Vagina (tissue), 2 donors: ENCODE measurements around the gene RAB29. TPM values are rescaled to one million over a fixed set of nuclear protein-coding genes. Genes with fewer than 3 reads are reported as not detected.

Source experiments
- DNase-seq, 2 donors: peaks; one replicate each; pipeline ENCODE4 v3.0.0-alpha.2; 2017; ENCODE audit errors: extremely low spot score in 2 of 2
- H3K27ac ChIP-seq: fragments of 200-600 bp; sonication (generic); one replicate; pipeline ENCODE4 v1.5.1; 2019
- H3K27me3 ChIP-seq: fragments of 200-600 bp; sonication (generic); one replicate; pipeline ENCODE4 v1.5.1; 2019
- H3K36me3 ChIP-seq, 2 donors: fragments of 200-600 bp; sonication (generic); one replicate each; pipeline ENCODE4 v1.5.1; 2017 to 2019
- H3K4me1 ChIP-seq: fragments of 200-600 bp; sonication (generic); one replicate; pipeline ENCODE4 v1.5.1; 2019
- H3K4me3 ChIP-seq, 2 donors: fragments of 200-600 bp; sonication (generic); 1 replicate in 1 of 2; 2 replicates in 1 of 2; pipeline ENCODE4 v1.5.1; 2016 to 2019
- H3K9me3 ChIP-seq: fragments of 200-600 bp; sonication (generic); one replicate; pipeline ENCODE4 v1.5.1; 2019
- POLR2A ChIP-seq, 2 donors: fragments of 450-650 bp; IDR thresholded peaks; one replicate each; pipeline ENCODE4 v1.6.1; 2017; ENCODE audit warnings: antibody characterized with exemption in 2 of 2, mild to moderate bottlenecking in 2 of 2, moderate library complexity in 2 of 2
- POLR2AphosphoS5 ChIP-seq, 2 donors: sonication (generic); formaldehyde crosslinking; IDR thresholded peaks; one replicate each; pipeline ENCODE4 v1.9.0; 2017; ENCODE audit warnings: antibody characterized with exemption in 2 of 2, mild to moderate bottlenecking in 2 of 2, low read depth in 1 of 2; ENCODE audit not compliant: insufficient read depth in 1 of 2
- intact Hi-C: fragments of 100-400 bp; cut with DNase I; formaldehyde crosslinking; loops from one replicate; pipeline ENCODE4 v1.15.1; 2023
- total RNA-seq: library from RNA; depleted of rRNA; stranded (reverse); fragments of >200 nt; gene quantifications from one replicate; pipeline ENCODE4 v1.2.3, GENCODE V29; 2016
- TF ChIP-seq, protein P1 (sequence below), 3 experiments: fragments of 450-650 bp in 2 of 3; fragments of 200-600 bp in 1 of 3; sonication (generic) in 1 of 3; IDR thresholded peaks; one replicate each; pipeline ENCODE4 v1.5.1; 2017 to 2019; ENCODE audit warnings: antibody characterized with exemption in 3 of 3, mild to moderate bottlenecking in 2 of 3, moderate library complexity in 2 of 3

RAB29 gene
- total RNA-seq, 1 donor from 2014 or later, result 7.9 TPM

DNA sequence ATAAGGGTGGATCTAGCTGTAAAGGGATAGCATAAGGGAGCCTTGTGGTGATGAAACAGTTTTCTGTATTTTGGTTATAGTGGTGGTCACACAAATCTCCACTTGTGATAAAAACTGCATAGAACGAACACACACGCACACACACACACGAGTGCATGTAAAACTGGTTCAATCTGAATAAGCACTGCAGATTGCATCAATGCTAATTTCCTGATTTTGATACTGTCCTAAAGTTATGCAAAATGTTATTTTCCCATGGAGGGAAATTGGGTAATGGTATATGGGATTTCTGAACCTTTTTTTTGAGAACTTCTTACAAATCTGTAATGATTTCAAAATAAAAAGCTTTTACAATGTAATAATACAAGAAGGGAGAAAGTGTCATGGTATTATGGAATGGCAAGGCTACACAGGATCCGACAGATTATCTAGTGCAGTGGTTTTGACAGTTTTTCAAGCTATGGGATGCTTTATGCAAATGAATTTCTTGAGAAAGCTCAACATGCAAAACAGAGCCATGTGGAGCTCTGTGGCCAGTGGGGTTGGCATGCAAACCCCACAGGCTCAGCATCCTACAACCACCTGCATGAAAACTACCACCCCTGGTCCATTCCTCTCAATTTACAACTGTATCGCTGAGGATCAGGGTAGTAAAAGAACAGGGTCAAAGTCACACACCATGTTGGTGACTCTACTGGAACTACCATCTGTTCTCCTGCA, 18.9 kb upstream of the RAB29 start:
- Histone ChIP-seq H3K27ac (no peak overlapping the region), H3K9me3 (no peaks in the 10 kb centered on the region), H3K36me3 (peaks cover 0 to 62% of the 10 kb centered on the region in 2 donors), H3K4me3 (no peak overlapping the region), H3K27me3 (no peaks in the 10 kb centered on the region), H3K4me1 (no peaks in the 10 kb centered on the region)
- no peak for DNase-seq
- TF ChIP-seq POLR2AphosphoS5 (IDR thresholded peaks at IDR 0.05; ENCODE audit: insufficient read depth in 1 of 2, low read depth in 1 of 2) (no peak), POLR2A (IDR thresholded peaks at IDR 0.05) (no peak)
- TF ChIP-seq, protein P1, sequence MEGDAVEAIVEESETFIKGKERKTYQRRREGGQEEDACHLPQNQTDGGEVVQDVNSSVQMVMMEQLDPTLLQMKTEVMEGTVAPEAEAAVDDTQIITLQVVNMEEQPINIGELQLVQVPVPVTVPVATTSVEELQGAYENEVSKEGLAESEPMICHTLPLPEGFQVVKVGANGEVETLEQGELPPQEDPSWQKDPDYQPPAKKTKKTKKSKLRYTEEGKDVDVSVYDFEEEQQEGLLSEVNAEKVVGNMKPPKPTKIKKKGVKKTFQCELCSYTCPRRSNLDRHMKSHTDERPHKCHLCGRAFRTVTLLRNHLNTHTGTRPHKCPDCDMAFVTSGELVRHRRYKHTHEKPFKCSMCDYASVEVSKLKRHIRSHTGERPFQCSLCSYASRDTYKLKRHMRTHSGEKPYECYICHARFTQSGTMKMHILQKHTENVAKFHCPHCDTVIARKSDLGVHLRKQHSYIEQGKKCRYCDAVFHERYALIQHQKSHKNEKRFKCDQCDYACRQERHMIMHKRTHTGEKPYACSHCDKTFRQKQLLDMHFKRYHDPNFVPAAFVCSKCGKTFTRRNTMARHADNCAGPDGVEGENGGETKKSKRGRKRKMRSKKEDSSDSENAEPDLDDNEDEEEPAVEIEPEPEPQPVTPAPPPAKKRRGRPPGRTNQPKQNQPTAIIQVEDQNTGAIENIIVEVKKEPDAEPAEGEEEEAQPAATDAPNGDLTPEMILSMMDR (IDR thresholded peaks at IDR 0.05), result no peak
- intact Hi-C loops, result loop anchor here (10.0 kb wide), 2 partner anchors 181 to 311 kb away; no protein-coding TSS in a partner anchor

GRCh38 chr1:205792961-205793673, 17.8 kb upstream of the RAB29 start:
- no peaks in the 10 kb centered on the region for H3K27me3 ChIP-seq
- no peaks in the 10 kb centered on the region for H3K9me3 ChIP-seq
- no peak overlapping the region for H3K4me3 ChIP-seq
- H3K27ac ChIP-seq, result no peak overlapping the region
- DNase-seq, result no peak
- H3K36me3 ChIP-seq, result peaks cover 0 to 51% of the 10 kb centered on the region in 2 donors
- H3K4me1 ChIP-seq, result no peaks in the 10 kb centered on the region
- intact Hi-C loops, result loop anchor here (10.0 kb wide), 2 partner anchors 182 to 312 kb away; no protein-coding TSS in a partner anchor
- TF ChIP-seq POLR2AphosphoS5 (IDR thresholded peaks at IDR 0.05; ENCODE audit: insufficient read depth in 1 of 2, low read depth in 1 of 2) (no peak), POLR2A (IDR thresholded peaks at IDR 0.05) (no peak)
- TF ChIP-seq, protein P1 (IDR thresholded peaks at IDR 0.05), result no peak

- DNase-seq, result no peak
- H3K27me3 ChIP-seq, result no peaks in the 10 kb centered on the region
- H3K4me1 ChIP-seq, result no peaks in the 10 kb centered on the region
- intact Hi-C loops, result loop anchor here (10.0 kb wide), 2 partner anchors 182 to 312 kb away; no protein-coding TSS in a partner anchor
- no peak overlapping the region for H3K4me3 ChIP-seq
- peaks cover 0 to 45% of the 10 kb centered on the region in 2 donors for H3K36me3 ChIP-seq
- H3K27ac ChIP-seq, result no peak overlapping the region
- H3K9me3 ChIP-seq, result no peaks in the 10 kb centered on the region
- TF ChIP-seq, protein P1 (IDR thresholded peaks at IDR 0.05), result no peak
- TF ChIP-seq POLR2A (IDR thresholded peaks at IDR 0.05) (no peak), POLR2AphosphoS5 (IDR thresholded peaks at IDR 0.05; ENCODE audit: insufficient read depth in 1 of 2, low read depth in 1 of 2) (no peak)
These were observed 17.2 kb upstream of the RAB29 start for GRCh38 chr1:205792481-205792881.

DNA sequence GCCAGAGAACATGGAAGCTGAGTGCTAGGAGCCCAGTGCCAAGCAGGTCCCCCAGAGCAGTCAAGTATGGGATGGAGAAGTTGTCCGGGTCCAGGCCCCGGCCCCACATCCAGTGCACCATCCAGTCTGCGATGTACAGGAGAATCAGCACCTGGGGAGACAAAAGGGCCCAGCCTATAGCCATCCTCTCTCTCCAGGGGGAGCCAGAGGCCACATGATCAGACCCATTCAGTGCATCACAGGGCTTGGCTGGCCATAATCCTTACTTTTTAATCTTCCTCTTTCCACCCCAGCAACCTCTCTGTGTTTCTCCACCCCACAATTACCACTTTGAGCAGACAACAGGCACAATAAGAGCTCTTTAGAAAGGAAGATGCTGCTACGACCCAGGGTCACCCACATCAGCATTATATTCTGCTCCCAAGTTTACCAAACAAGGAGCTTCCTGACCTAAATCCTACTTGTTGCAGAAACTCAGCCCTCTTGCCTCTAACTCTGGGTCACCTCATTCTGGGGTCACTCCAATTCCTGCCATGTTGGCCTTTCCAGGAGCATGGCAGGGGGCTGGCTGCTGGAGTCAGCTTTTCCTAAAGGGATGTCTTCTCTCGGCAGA, 16.4 kb upstream of the RAB29 start:
- DNase-seq, result no peak
- H3K9me3 ChIP-seq, result no peaks in the 10 kb centered on the region
- no peak overlapping the region for H3K27ac ChIP-seq
- TF ChIP-seq POLR2A (IDR thresholded peaks at IDR 0.05), result no peak
- no peak for TF ChIP-seq POLR2AphosphoS5 (IDR thresholded peaks at IDR 0.05; ENCODE audit: insufficient read depth in 1 of 2, low read depth in 1 of 2)
- TF ChIP-seq, protein P1 (IDR thresholded peaks at IDR 0.05), result peak; percentile 58 to 66 (median 62)
- no peaks in the 10 kb centered on the region for H3K27me3 ChIP-seq
- intact Hi-C loops, result loop anchor here (10.0 kb wide), 2 partner anchors 183 to 313 kb away; no protein-coding TSS in a partner anchor
- no peak overlapping the region for H3K4me3 ChIP-seq
- H3K36me3 ChIP-seq, result peaks cover 0 to 37% of the 10 kb centered on the region in 2 donors
- no peaks in the 10 kb centered on the region for H3K4me1 ChIP-seq
